Measurements from ENCODE around the gene MYO9B.

Gene MYO9B

GRCh38 chr19:17061691-17062090 lies 13.9 kb upstream of the MYO9B start:
- TF ChIP-seq POLR2A (IDR thresholded peaks at IDR 0.05; ENCODE audit: low read depth, low read length) (no peak), POLR2AphosphoS5 (IDR thresholded peaks at IDR 0.05; ENCODE audit: low read depth, low read length) (no peak), TAF1 (IDR thresholded peaks at IDR 0.05; ENCODE audit: borderline replicate concordance, low read depth, low read length) (no peak)
- FAIRE-seq: no peak

GRCh38 chr19:17063428-17063827 lies 12.1 kb upstream of the MYO9B start:
- TF ChIP-seq TAF1 (IDR thresholded peaks at IDR 0.05; ENCODE audit: borderline replicate concordance, low read depth, low read length): no peak
- TF ChIP-seq POLR2AphosphoS5 (IDR thresholded peaks at IDR 0.05; ENCODE audit: low read depth, low read length): no peak
- TF ChIP-seq POLR2A (IDR thresholded peaks at IDR 0.05; ENCODE audit: low read depth, low read length): no peak
- FAIRE-seq: no peak
- no peak for DNase-seq (ENCODE audit: insufficient read length)

More at GRCh38 chr19:17061691-17062090, 13.9 kb upstream of the MYO9B start:
- no peak for DNase-seq (ENCODE audit: insufficient read length)

- TF ChIP-seq POLR2AphosphoS5 (IDR thresholded peaks at IDR 0.05; ENCODE audit: low read depth, low read length) (no peak), POLR2A (IDR thresholded peaks at IDR 0.05; ENCODE audit: low read depth, low read length) (no peak), TAF1 (IDR thresholded peaks at IDR 0.05; ENCODE audit: borderline replicate concordance, low read depth, low read length) (no peak)
- no peak for FAIRE-seq
- no peak for DNase-seq (ENCODE audit: insufficient read length)
Observed at GRCh38 chr19:17069193-17069592, 6.4 kb upstream of the MYO9B start.

- TF ChIP-seq TAF1 (IDR thresholded peaks at IDR 0.05; ENCODE audit: borderline replicate concordance, low read depth, low read length): no peak
- DNase-seq (ENCODE audit: insufficient read length) (no peak), FAIRE-seq (no peak)
Observed at GRCh38 chr19:17070421-17070820, 5.2 kb upstream of the MYO9B start.

GRCh38 chr19:17070912-17071311 lies 4.7 kb upstream of the MYO9B start:
- no peak for FAIRE-seq
- DNase-seq (ENCODE audit: insufficient read length): no peak
- no peak for TF ChIP-seq TAF1 (IDR thresholded peaks at IDR 0.05; ENCODE audit: borderline replicate concordance, low read depth, low read length)
- no peak for TF ChIP-seq POLR2A (IDR thresholded peaks at IDR 0.05; ENCODE audit: low read depth, low read length)
- TF ChIP-seq POLR2AphosphoS5 (IDR thresholded peaks at IDR 0.05; ENCODE audit: low read depth, low read length): no peak

- FAIRE-seq (no peak), DNase-seq (ENCODE audit: insufficient read length) (no peak)
- TF ChIP-seq POLR2AphosphoS5 (IDR thresholded peaks at IDR 0.05; ENCODE audit: low read depth, low read length) (no peak), TAF1 (IDR thresholded peaks at IDR 0.05; ENCODE audit: borderline replicate concordance, low read depth, low read length) (no peak)
Observed at GRCh38 chr19:17073869-17074633, 1.5 kb upstream of the MYO9B start.

GRCh38 chr19:17074634-17075034 lies 943 bp upstream of the MYO9B start:
- DNase-seq (ENCODE audit: insufficient read length): no peak
- no peak for FAIRE-seq
- TF ChIP-seq POLR2AphosphoS5 (IDR thresholded peaks at IDR 0.05; ENCODE audit: low read depth, low read length) (no peak), POLR2A (IDR thresholded peaks at IDR 0.05; ENCODE audit: low read depth, low read length) (peak; percentile 10; the same call in 1 of the 2 replicates), TAF1 (IDR thresholded peaks at IDR 0.05; ENCODE audit: borderline replicate concordance, low read depth, low read length) (no peak)

GRCh38 chr19:17075864-17076542 lies 426 bp downstream of the MYO9B start:
- no peak for FAIRE-seq
- TF ChIP-seq POLR2AphosphoS5 (IDR thresholded peaks at IDR 0.05; ENCODE audit: low read depth, low read length): no peak
- peak; percentile 10; the same call in 1 of the 2 replicates for TF ChIP-seq POLR2A (IDR thresholded peaks at IDR 0.05; ENCODE audit: low read depth, low read length)
- no peak for DNase-seq (ENCODE audit: insufficient read length)

- no peak for TF ChIP-seq TAF1 (IDR thresholded peaks at IDR 0.05; ENCODE audit: borderline replicate concordance, low read depth, low read length)
- no peak for TF ChIP-seq POLR2A (IDR thresholded peaks at IDR 0.05; ENCODE audit: low read depth, low read length)
- TF ChIP-seq POLR2AphosphoS5 (IDR thresholded peaks at IDR 0.05; ENCODE audit: low read depth, low read length): no peak
- no peak for FAIRE-seq
- DNase-seq (ENCODE audit: insufficient read length): no peak
Observed at GRCh38 chr19:17076543-17076991, 990 bp downstream of the MYO9B start.

GRCh38 chr19:17077447-17078028 lies 2.0 kb downstream of the MYO9B start:
- no peak for DNase-seq (ENCODE audit: insufficient read length)
- FAIRE-seq: no peak
- no peak for TF ChIP-seq POLR2AphosphoS5 (IDR thresholded peaks at IDR 0.05; ENCODE audit: low read depth, low read length)
- TF ChIP-seq TAF1 (IDR thresholded peaks at IDR 0.05; ENCODE audit: borderline replicate concordance, low read depth, low read length): no peak
- no peak for TF ChIP-seq POLR2A (IDR thresholded peaks at IDR 0.05; ENCODE audit: low read depth, low read length)

GRCh38 chr19:17078036-17078919 lies 2.7 kb downstream of the MYO9B start:
- no peak for FAIRE-seq

More at GRCh38 chr19:17078036-17078919, 2.7 kb downstream of the MYO9B start:
- TF ChIP-seq POLR2AphosphoS5 (IDR thresholded peaks at IDR 0.05; ENCODE audit: low read depth, low read length) (no peak), POLR2A (IDR thresholded peaks at IDR 0.05; ENCODE audit: low read depth, low read length) (no peak), TAF1 (IDR thresholded peaks at IDR 0.05; ENCODE audit: borderline replicate concordance, low read depth, low read length) (no peak)
- no peak for DNase-seq (ENCODE audit: insufficient read length)
